NCI-H2227 (cell line): ENCODE measurements around the gene GOLGA3.
"Not testable (repeated sequence)": the region's sequence is repeated elsewhere in the genome, so short reads cannot be mapped to it uniquely, and the experiment has no call there.

Experiments used
- DNase-seq: peaks from one replicate; lab custom pipeline; 2025; ENCODE audit not compliant: unreplicated experiment; lab: John Stamatoyannopoulos, UW

The GOLGA3 gene

GRCh38 chr12:132847363-132848356, 19.0 kb upstream of the GOLGA3 start:
- DNase-seq: no peak

- DNase-seq: not testable (repeated sequence)
Measured at GRCh38 chr12:132844681-132845080, 16.0 kb upstream of the GOLGA3 start.

GRCh38 chr12:132842449-132843045, 13.9 kb upstream of the GOLGA3 start:
- no peak for DNase-seq

GRCh38 chr12:132841151-132841550, 12.5 kb upstream of the GOLGA3 start:
- no peak for DNase-seq

- no peak for DNase-seq
Measured at GRCh38 chr12:132840536-132840935, 11.9 kb upstream of the GOLGA3 start.

GRCh38 chr12:132839558-132840235, 11.0 kb upstream of the GOLGA3 start:
- no peak for DNase-seq

GRCh38 chr12:132838410-132839080, 9.9 kb upstream of the GOLGA3 start:
- DNase-seq: no peak

- no peak for DNase-seq
Measured at GRCh38 chr12:132837693-132838409, 9.2 kb upstream of the GOLGA3 start.

GRCh38 chr12:132836795-132837331, 8.2 kb upstream of the GOLGA3 start:
- DNase-seq: no peak

GRCh38 chr12:132836230-132836629, 7.6 kb upstream of the GOLGA3 start:
- DNase-seq: not testable (repeated sequence)

GRCh38 chr12:132835076-132836025, 6.7 kb upstream of the GOLGA3 start:
- DNase-seq: no peak

- no peak for DNase-seq
Measured at GRCh38 chr12:132834181-132834711, 5.6 kb upstream of the GOLGA3 start.

- DNase-seq: no peak
Measured at GRCh38 chr12:132833341-132833740, 4.7 kb upstream of the GOLGA3 start.

GRCh38 chr12:132831771-132832170, 3.1 kb upstream of the GOLGA3 start:
- no peak for DNase-seq

GRCh38 chr12:132827763-132828703, 636 bp downstream of the GOLGA3 start:
- DNase-seq: no peak

- no peak for DNase-seq
Measured at GRCh38 chr12:132825861-132826260, 2.8 kb downstream of the GOLGA3 start.

GRCh38 chr12:132825089-132825488, 3.6 kb downstream of the GOLGA3 start:
- no peak for DNase-seq

GRCh38 chr12:132824053-132824452, 4.6 kb downstream of the GOLGA3 start:
- DNase-seq: no peak
